Stimulated activated naive CD8-positive, alpha-beta T cell treated with anti-CD3 and anti-CD28 coated beads, Interleukin-15, Interleukin-2, amounts not matched to agents 100 ng/mL and 50 ng/mL, for 24 hours (primary cell): ENCODE data around the gene ZNF415.
"Not testable (repeated sequence)": the region's sequence is repeated elsewhere in the genome, so short reads cannot be mapped to it uniquely, and the experiment has no call there.

Experiments used
- H3K27ac Mint-ChIP-seq: one replicate; pipeline ENCODE4 v1.8.0; 2021; ENCODE audit warnings: mild to moderate bottlenecking, mixed read lengths
- H3K27me3 Mint-ChIP-seq: one replicate; pipeline ENCODE4 v1.8.0; 2021; ENCODE audit warnings: mixed read lengths
- H3K36me3 Mint-ChIP-seq: one replicate; pipeline ENCODE4 v1.8.0; 2021; ENCODE audit warnings: low read depth, mixed read lengths
- H3K4me1 Mint-ChIP-seq: one replicate; pipeline ENCODE4 v1.8.0; 2021; ENCODE audit warnings: low read depth, mixed read lengths
- H3K4me3 Mint-ChIP-seq: one replicate; pipeline ENCODE4 v1.8.0; 2021; ENCODE audit warnings: mild to moderate bottlenecking, mixed read lengths
- H3K9me3 Mint-ChIP-seq: one replicate; pipeline ENCODE4 v1.8.0; 2021; ENCODE audit warnings: mixed read lengths

The ZNF415 gene

DNA sequence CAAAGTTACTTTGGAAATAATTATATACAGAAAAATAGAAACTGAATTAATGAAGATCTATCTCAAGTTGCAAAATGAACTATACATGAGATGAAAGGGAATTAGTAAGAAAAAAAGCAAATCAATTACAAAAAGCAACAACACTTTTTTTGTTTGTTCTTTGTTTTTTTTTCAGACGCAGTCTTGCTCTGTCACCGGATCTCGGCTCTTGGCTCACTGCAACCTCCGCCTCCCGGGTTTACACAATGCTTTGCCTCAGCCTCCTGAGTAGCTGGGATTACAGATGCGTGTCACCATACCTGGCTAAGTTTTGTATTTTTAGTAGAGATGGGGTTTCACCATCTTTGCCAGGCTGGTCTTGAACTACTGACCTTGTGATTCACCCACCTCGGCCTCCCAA, 2.2 kb downstream of the ZNF415 start:
- H3K27me3 Mint-ChIP-seq = peaks cover 13% of the 10 kb centered on the region
- H3K9me3 Mint-ChIP-seq = peaks cover 39% of the 10 kb centered on the region
- H3K4me3 Mint-ChIP-seq = no peak overlapping the region
- no peak overlapping the region for H3K27ac Mint-ChIP-seq
- H3K4me1 Mint-ChIP-seq = peaks cover 6% of the 10 kb centered on the region
- peaks cover 26% of the 10 kb centered on the region for H3K36me3 Mint-ChIP-seq

DNA sequence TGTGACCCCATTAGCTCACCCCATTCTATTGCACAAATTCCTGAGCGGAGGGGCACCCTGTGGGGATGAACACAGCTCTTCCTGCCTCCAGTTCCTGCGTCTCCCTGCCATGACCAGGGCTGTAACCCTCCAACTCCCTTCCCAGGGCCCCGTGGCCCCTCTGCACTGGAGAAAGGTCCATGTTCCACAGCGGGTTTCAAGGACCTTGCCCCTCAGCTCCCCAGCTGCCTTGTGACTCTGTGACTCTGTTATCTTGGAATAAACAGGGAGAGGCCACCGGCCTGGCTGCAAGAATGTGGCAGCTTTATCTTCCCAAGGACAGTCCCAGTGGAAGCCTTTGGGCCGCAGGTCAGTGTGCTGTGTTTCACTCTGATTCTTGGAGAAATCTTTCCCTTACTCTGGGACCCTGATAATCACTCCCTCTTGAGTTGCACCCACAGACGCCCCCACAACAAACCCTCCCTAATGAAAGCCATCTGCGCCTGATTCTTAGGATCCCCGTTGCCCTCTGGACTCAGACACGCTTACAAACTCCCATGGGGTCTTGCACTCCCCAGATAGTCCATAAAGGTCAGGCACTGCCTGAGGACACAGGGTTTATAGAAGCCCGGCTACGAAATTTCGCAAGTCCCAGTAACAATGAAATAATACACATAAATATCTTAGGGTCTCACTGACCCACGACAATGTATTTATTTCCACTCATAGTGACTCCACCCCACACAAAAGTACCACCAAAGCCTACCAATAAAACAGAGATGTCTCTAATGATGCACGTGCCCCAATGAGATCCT, 5.8 kb downstream of the ZNF415 start:
- Mint-ChIP-seq H3K9me3 (peaks cover 40% of the 10 kb centered on the region), H3K27me3 (peaks cover 10% of the 10 kb centered on the region), H3K36me3 (peaks cover 31% of the 10 kb centered on the region)
- H3K4me3 Mint-ChIP-seq, H3K27ac Mint-ChIP-seq, H3K4me1 Mint-ChIP-seq: not testable (repeated sequence)

DNA sequence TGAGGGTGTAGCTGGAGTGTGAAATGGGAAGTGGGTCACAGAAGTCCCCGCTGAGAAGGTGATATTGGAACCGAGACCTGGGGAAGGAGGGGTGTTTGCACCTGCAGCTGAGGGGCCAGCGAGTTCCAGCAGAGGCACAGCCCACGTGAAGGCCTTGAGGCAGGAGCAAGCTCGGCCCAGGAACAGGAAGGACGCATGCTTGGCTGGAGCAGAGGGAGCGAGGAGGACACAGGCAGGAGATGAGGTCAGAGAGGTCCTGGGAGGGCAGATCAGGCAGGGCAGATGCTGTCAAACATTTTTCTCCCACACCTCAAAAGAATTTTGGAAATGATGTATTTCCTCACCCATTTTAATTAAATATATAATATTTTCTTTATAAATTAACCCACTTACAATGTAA, 9.3 kb downstream of the ZNF415 start:
- Mint-ChIP-seq H3K27ac (no peak overlapping the region), H3K27me3 (peaks cover 3% of the 10 kb centered on the region), H3K4me3 (no peak overlapping the region), H3K4me1 (no peaks in the 10 kb centered on the region), H3K9me3 (peaks cover 28% of the 10 kb centered on the region), H3K36me3 (peaks cover 26% of the 10 kb centered on the region)

DNA sequence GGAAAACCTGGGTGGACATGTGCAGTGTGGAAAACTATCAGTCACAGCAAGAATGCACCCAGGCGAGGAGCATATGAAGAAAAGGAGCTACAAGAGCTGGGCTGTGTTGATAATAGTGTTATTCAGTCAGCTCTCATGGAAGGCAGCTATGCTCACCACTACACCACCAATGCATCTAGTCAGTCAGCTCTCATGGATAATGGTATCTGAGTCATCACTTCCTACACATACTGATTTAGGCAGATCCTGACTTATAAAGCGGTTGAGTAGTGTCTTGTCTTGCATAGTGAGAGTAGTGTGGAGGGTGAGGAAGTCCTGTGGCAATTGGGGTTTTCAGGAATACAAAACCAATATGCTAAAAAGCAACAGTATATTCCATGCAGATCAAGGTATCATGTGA, 20.4 kb downstream of the ZNF415 start:
- peaks cover 6% of the 10 kb centered on the region for H3K27me3 Mint-ChIP-seq
- H3K4me3 Mint-ChIP-seq = no peak overlapping the region
- H3K27ac Mint-ChIP-seq = no peak overlapping the region
- peaks cover 63% of the 10 kb centered on the region for H3K9me3 Mint-ChIP-seq
- no peaks in the 10 kb centered on the region for H3K4me1 Mint-ChIP-seq
- peaks cover 56% of the 10 kb centered on the region for H3K36me3 Mint-ChIP-seq

DNA sequence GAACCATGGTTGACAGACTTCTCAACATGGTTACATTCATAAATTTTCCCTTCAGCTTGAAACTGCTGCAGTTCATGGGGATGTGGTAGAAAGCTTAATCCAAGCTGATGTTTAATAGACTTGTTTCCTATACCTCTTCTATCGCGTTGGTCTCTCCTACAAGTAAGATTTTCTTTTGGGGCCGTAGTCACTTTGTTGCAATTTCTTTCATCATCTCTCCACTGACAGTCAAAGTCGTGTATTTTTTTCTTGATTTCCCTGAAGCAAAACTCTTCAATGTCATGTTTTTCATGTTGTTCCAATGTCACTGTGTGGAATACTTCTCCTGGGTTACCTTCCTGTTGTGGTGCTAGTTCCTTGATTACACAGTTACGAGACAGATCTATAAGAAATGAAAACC, 23.2 kb downstream of the ZNF415 start:
- Mint-ChIP-seq H3K9me3 (peaks cover 43% of the 10 kb centered on the region), H3K27me3 (peaks cover 6% of the 10 kb centered on the region), H3K4me3 (no peak overlapping the region), H3K27ac (no peak overlapping the region), H3K4me1 (no peaks in the 10 kb centered on the region), H3K36me3 (peaks cover 33% of the 10 kb centered on the region)

DNA sequence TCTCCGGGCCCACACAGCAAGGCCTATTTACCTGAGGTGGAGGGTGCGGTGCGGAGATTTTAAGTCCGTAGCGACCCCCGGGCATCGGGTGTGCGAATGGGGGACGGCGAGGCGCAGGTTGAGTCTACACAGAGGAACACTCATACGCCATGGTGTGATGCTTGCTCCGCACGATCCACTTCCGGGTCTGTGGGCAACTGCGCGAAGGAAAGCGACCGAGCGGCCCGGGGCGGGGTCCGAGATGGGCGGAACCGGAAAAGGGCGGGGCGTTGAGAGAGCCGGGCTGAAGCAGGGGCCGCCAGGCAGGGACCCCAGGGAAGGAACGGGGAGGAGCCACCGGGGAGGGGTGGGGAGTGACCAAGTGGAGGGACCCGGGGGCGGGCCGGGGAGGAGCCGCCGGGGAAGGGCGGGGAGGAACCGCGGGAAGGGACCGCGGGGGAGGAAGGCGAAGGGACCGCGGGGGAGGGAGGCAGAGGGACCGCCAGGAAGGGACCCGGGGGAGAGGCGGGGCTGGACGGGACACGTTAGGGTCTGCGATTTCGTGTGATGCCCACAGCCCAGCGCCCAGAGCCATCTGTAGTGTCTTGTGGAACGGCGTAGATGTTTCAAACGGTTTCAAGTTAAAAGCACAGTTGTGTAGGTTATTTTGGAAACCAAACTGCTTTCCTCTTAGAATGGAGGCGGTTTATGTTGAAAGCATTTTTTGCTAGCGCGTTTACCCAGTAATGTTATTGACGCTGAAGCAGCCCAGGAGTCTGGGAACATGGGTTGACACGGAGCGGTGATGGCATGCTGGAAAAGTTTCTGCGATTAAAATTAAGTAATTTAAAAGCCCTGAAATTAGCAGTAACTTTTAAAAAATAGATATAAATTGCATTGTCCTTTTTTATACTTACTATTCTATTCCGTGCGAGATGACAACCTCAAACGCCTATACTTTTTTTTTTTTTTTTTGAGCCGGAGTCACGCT, 29.2 kb downstream of the ZNF415 start, which contains the start of gene ZNF160:
Gene ZNF160 (minus strand): TSS at position 189 of the 970 bp plus-strand sequence. CDS start 17,146 bp downstream, outside the sequence.
- peaks cover 32% of the 10 kb centered on the region for H3K36me3 Mint-ChIP-seq
- peaks cover 25% of the 10 kb centered on the region for H3K4me1 Mint-ChIP-seq
- H3K27me3 Mint-ChIP-seq = no peaks in the 10 kb centered on the region
- H3K9me3 Mint-ChIP-seq = peaks cover 19% of the 10 kb centered on the region
- H3K4me3 Mint-ChIP-seq = peak within 1 kb of the TSS; percentile 89
- H3K27ac Mint-ChIP-seq = peak within 1 kb of the TSS; percentile 85

DNA sequence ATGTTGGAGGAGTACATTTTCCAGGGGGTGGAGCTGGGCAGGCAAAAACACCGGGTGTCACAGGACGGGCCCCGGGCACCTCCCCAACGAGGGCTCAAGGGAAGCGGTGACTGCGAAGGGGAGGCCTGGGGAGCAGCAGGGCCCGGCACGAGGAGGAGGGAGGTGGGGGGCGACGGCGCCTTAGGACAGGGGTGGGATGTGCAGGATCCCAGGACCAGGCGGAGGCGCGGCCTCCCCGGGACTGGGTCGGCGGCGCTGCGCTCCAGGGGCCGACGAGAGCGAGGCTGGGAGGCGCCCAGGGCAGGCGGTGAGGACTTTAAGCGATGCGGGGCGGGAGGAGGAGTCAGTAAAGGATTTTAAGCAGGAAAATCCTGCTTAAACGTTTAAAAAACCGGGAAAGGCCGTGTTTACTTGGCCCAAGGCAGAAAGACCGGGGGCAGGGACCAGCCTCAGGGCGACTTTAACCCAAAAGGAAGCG, 29.9 kb downstream of the ZNF415 start:
- Mint-ChIP-seq H3K4me3 (peak overlapping the region; percentile 89), H3K27ac (peak overlapping the region; percentile 85), H3K4me1 (peaks cover 29% of the 10 kb centered on the region), H3K9me3 (peaks cover 16% of the 10 kb centered on the region), H3K36me3 (peaks cover 34% of the 10 kb centered on the region), H3K27me3 (no peaks in the 10 kb centered on the region)

DNA sequence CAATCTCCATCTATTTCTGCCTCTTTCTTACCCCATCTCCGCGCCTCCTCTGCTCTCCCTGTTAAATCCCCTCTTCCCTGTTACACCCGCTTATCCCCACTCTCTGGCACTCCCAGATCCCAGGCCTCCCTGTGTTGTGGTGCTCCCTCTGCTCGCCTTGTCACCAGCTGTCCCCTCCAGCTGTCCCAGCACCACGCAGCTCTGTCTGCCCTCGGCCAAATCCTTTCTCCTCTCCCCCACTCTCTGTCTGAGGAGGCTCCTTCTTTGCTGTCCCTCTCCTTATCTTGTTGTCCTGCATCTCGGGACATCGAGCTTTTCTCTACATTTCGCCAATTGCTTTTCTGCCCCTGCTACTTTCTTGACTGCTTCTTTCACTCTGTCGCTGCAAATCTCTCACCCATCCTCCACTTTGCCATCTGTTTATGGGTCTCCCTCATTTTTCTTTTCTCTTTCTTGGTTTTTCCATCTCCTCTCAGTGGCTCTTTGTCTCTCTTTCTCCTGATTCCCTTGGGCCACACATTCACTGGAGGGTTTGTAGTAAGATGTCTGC, 30.4 kb downstream of the ZNF415 start:
- Mint-ChIP-seq H3K27ac (peak overlapping the region; percentile 85), H3K36me3 (peaks cover 39% of the 10 kb centered on the region), H3K4me3 (peak overlapping the region; percentile 89), H3K27me3 (no peaks in the 10 kb centered on the region), H3K9me3 (peaks cover 15% of the 10 kb centered on the region), H3K4me1 (peaks cover 34% of the 10 kb centered on the region)

DNA sequence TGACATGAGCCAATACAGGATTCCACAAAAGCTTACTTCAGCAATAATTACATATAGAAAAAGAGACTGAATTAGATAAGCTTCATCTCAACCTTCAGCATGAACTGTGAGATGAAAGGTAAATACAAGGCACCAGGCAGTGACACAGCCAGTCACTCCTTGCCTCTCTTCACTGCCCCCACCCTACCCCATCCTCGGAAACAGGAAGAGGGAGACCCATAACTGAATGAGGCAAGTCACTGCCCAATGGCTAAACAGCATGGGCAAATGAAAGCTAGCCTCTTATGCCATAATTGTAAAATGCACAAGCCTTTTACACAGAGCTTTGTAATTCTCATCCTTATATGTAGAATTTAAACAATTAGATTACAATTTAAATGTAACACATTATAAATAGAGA, 31.2 kb downstream of the ZNF415 start:
- H3K27me3 Mint-ChIP-seq = no peaks in the 10 kb centered on the region
- peaks cover 35% of the 10 kb centered on the region for H3K4me1 Mint-ChIP-seq
- peak overlapping the region; percentile 85 for H3K27ac Mint-ChIP-seq
- H3K9me3 Mint-ChIP-seq = peaks cover 11% of the 10 kb centered on the region
- peak overlapping the region; percentile 89 for H3K4me3 Mint-ChIP-seq
- peaks cover 42% of the 10 kb centered on the region for H3K36me3 Mint-ChIP-seq

DNA sequence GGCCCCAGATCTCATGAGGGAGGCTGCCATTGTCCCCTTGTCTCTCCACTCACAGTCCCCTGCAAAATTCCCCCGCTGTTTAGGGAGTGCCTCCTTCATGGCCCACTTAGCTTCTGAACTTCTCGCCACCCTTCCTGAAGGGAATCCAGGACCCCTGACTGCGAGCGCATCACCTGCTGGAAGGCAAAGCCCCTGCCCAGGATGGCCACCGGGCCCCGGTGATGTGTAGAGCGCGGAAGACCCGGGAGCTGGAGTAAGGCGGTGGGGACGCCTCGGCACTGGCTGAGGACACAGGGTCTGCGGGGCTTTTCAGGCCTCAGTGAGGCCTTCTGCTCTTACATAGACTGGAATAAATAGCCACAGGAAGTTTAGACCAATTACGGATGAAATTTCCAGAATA, 34.1 kb downstream of the ZNF415 start:
- not testable (repeated sequence) for H3K27ac Mint-ChIP-seq
- peaks cover 11% of the 10 kb centered on the region for H3K9me3 Mint-ChIP-seq

DNA sequence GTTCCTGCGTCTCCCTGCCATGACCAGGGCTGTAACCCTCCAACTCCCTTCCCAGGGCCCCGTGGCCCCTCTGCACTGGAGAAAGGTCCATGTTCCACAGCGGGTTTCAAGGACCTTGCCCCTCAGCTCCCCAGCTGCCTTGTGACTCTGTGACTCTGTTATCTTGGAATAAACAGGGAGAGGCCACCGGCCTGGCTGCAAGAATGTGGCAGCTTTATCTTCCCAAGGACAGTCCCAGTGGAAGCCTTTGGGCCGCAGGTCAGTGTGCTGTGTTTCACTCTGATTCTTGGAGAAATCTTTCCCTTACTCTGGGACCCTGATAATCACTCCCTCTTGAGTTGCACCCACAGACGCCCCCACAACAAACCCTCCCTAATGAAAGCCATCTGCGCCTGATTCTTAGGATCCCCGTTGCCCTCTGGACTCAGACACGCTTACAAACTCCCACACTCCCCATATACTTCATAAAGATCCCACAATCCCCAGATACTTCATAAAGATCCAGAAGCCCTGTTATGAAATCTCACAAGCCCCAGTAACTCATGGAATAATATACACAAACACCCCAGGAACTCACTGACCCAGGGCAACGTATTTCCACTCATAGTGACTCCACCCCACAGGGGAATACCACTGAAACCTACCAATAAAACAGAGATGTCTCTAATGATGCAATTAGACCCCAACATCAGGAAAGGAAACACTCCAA, 35.6 kb downstream of the ZNF415 start:
- not testable (repeated sequence) for H3K27ac Mint-ChIP-seq, H3K27me3 Mint-ChIP-seq, H3K4me3 Mint-ChIP-seq
- Mint-ChIP-seq H3K4me1 (peaks cover 30% of the 10 kb centered on the region), H3K9me3 (peaks cover 11% of the 10 kb centered on the region), H3K36me3 (peaks cover 71% of the 10 kb centered on the region)

More for the DNA sequence above, 34.1 kb downstream of the ZNF415 start:
- not testable (repeated sequence) for H3K27me3 Mint-ChIP-seq, H3K4me3 Mint-ChIP-seq
- H3K36me3 Mint-ChIP-seq = peaks cover 64% of the 10 kb centered on the region
- peaks cover 35% of the 10 kb centered on the region for H3K4me1 Mint-ChIP-seq

DNA sequence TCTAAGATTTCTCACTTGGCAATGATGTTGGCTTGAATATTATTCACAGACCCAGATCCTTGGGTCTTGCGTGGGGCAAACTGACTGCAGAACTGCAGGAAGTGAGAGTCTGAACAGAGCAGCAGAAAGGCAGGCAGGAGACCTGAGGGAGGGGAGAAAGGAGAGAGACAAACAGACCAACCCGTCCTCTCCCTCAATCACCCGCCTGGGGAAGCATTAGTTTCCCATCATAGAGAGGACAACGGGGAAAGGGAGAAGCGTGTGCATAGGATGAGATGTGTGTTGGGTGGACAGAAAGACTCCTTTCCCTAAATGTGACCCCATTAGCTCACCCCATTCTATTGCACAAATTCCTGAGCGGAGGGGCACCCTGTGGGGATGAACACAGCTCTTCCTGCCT, 36.1 kb downstream of the ZNF415 start:
- not testable (repeated sequence) for H3K4me3 Mint-ChIP-seq, H3K27me3 Mint-ChIP-seq, H3K27ac Mint-ChIP-seq
- H3K9me3 Mint-ChIP-seq = peaks cover 11% of the 10 kb centered on the region
- H3K36me3 Mint-ChIP-seq = peaks cover 72% of the 10 kb centered on the region
- peaks cover 24% of the 10 kb centered on the region for H3K4me1 Mint-ChIP-seq

DNA sequence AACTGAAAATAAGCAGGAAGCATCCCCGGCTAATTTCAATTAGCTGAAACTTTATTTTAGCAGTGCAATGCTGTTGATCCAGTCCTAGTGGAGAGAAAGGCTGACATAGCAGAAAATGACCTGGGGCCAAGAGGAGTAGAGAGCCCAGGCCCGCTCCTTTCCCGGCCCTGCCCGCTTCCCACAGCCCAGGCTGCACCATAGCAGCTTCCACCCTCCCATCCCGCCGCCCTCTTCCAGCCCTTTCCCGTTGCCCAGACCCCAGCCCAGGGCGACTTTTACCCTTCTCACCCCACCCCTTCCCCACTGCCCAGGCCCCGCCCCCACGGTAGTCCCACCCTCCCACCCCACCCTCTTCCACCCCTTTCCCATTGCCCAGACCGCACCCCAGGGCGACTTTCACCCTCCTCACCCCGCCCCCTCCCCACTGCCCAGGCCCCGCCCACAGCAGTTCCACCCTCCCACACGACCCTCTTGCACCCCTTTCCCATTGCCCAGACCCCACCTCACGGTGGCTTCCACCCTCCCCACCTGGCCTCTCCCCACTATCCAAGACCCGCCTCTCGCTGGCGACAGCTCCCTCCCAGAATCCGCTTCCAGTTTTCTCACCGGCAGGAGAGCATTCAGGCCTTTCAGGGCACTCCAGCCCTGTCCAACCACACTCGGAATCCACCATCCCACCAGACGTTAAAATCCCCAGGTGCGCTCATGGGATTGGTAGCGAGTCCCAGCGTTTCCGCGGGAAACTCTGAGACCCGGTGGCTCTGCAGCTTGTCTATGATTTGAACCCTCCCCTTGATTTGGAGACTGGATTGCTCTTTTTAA, 37.7 kb downstream of the ZNF415 start:
- Mint-ChIP-seq H3K27me3 (no peaks in the 10 kb centered on the region), H3K27ac (no peak overlapping the region), H3K4me3 (no peak overlapping the region)

More for the DNA sequence above, 37.7 kb downstream of the ZNF415 start:
- Mint-ChIP-seq H3K4me1 (peaks cover 14% of the 10 kb centered on the region), H3K9me3 (peaks cover 14% of the 10 kb centered on the region), H3K36me3 (peaks cover 84% of the 10 kb centered on the region)
